Glutamatergic neuron (in vitro differentiated cells): ENCODE results near the gene ZBTB7A. TPM values are rescaled to one million over a fixed set of nuclear protein-coding genes. Genes with fewer than 3 reads are reported as not detected.

Experiments used
- DNase-seq: peaks from one replicate; pipeline ENCODE4 v3.0.0; 2022
- H3K27ac Mint-ChIP-seq: one replicate; pipeline ENCODE4 v1.8.0; 2020; ENCODE audit warnings: mild to moderate bottlenecking, mixed read lengths, inconsistent platforms; ENCODE audit not compliant: unreplicated experiment
- H3K27me3 Mint-ChIP-seq: one replicate; pipeline ENCODE4 v1.8.0; 2020; ENCODE audit warnings: mild to moderate bottlenecking, moderate library complexity, mixed read lengths, inconsistent platforms; ENCODE audit not compliant: unreplicated experiment
- H3K36me3 Mint-ChIP-seq: one replicate; pipeline ENCODE4 v1.8.0; 2020; ENCODE audit warnings: mild to moderate bottlenecking, mixed read lengths, inconsistent platforms; ENCODE audit not compliant: unreplicated experiment
- H3K4me1 Mint-ChIP-seq: one replicate; pipeline ENCODE4 v1.8.0; 2020; ENCODE audit warnings: mild to moderate bottlenecking, low read depth, mixed read lengths, inconsistent platforms; ENCODE audit not compliant: unreplicated experiment
- H3K4me3 Mint-ChIP-seq: one replicate; pipeline ENCODE4 v1.8.0; 2020; ENCODE audit warnings: mild to moderate bottlenecking, mixed read lengths, inconsistent platforms; ENCODE audit not compliant: unreplicated experiment
- H3K9me3 Mint-ChIP-seq: one replicate; pipeline ENCODE4 v1.8.0; 2020; ENCODE audit warnings: mild to moderate bottlenecking, moderate library complexity, mixed read lengths, inconsistent platforms; ENCODE audit not compliant: unreplicated experiment
- total RNA-seq: library from RNA; stranded (reverse); fragmentation: NEBNext Ultra II Directional; extraction: Animal tissue kit (Norgen Biotek cat#: 25700); gene quantifications from one replicate; pipeline ENCODE4 v1.2.1, GENCODE V29; 2021; ENCODE audit not compliant: unreplicated experiment
- TF ChIP-seq, protein P1 (sequence below): fragments of 200-600 bp; sonication (generic); IDR thresholded peaks from one replicate; pipeline ENCODE4 v1.5.0; 2021; ENCODE audit not compliant: partially characterized antibody, unreplicated experiment

Gene ZBTB7A
- total RNA-seq, 1 donor from 2014 or later: 21.8 TPM

DNA sequence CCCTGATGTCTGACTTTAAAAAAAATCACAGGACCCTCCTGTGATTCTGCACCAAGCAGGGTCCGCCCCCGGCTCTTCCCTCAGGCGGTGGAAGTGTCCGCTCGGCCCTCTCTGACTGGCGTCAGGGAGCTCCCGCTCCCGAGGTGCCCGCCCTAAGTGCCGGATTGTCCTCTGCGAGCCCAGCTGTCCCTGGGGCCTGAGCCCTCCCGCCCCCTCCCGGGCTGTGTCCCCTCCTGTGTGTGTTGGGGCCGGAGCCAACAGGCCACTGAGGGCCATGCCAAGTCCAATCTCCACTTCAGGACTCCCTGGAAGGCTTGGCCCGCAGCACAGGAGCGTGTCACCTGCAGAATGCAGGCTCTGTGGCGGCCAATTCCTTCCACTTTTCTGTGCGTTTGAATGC is 31.8 kb upstream of the ZBTB7A start:
- Mint-ChIP-seq H3K4me3 (no peak overlapping the region), H3K36me3 (no peaks in the 10 kb centered on the region), H3K9me3 (peaks cover 2% of the 10 kb centered on the region), H3K27ac (no peak overlapping the region), H3K27me3 (no peaks in the 10 kb centered on the region), H3K4me1 (no peaks in the 10 kb centered on the region)
- DNase-seq: no peak
- TF ChIP-seq, protein P1, sequence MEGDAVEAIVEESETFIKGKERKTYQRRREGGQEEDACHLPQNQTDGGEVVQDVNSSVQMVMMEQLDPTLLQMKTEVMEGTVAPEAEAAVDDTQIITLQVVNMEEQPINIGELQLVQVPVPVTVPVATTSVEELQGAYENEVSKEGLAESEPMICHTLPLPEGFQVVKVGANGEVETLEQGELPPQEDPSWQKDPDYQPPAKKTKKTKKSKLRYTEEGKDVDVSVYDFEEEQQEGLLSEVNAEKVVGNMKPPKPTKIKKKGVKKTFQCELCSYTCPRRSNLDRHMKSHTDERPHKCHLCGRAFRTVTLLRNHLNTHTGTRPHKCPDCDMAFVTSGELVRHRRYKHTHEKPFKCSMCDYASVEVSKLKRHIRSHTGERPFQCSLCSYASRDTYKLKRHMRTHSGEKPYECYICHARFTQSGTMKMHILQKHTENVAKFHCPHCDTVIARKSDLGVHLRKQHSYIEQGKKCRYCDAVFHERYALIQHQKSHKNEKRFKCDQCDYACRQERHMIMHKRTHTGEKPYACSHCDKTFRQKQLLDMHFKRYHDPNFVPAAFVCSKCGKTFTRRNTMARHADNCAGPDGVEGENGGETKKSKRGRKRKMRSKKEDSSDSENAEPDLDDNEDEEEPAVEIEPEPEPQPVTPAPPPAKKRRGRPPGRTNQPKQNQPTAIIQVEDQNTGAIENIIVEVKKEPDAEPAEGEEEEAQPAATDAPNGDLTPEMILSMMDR: no peak

DNA sequence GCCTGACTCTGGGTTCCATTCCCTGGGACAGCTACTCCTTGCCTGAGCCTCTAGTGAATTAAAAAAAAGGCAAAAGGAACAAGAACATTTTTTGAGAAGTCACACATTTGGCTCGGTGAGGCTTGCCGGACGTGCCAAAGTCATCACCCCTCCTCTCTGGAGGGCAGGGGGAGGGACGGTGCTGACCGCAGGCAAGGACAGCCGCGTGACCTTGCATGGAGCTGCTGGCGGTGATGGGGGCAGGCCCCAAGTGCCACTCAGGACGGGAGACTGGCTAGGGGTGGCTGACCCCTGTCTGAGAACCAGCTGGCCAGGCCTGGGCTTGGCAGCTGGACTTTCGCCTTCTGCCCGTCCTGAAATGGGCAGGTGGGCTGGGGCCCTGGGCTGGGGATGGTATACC is 30.8 kb upstream of the ZBTB7A start:
- H3K36me3 Mint-ChIP-seq: no peaks in the 10 kb centered on the region
- DNase-seq: no peak
- H3K27me3 Mint-ChIP-seq: no peaks in the 10 kb centered on the region
- H3K9me3 Mint-ChIP-seq: peaks cover 2% of the 10 kb centered on the region
- no peak overlapping the region for H3K4me3 Mint-ChIP-seq
- H3K4me1 Mint-ChIP-seq: no peaks in the 10 kb centered on the region
- TF ChIP-seq, protein P1: no peak
- H3K27ac Mint-ChIP-seq: no peak overlapping the region

DNA sequence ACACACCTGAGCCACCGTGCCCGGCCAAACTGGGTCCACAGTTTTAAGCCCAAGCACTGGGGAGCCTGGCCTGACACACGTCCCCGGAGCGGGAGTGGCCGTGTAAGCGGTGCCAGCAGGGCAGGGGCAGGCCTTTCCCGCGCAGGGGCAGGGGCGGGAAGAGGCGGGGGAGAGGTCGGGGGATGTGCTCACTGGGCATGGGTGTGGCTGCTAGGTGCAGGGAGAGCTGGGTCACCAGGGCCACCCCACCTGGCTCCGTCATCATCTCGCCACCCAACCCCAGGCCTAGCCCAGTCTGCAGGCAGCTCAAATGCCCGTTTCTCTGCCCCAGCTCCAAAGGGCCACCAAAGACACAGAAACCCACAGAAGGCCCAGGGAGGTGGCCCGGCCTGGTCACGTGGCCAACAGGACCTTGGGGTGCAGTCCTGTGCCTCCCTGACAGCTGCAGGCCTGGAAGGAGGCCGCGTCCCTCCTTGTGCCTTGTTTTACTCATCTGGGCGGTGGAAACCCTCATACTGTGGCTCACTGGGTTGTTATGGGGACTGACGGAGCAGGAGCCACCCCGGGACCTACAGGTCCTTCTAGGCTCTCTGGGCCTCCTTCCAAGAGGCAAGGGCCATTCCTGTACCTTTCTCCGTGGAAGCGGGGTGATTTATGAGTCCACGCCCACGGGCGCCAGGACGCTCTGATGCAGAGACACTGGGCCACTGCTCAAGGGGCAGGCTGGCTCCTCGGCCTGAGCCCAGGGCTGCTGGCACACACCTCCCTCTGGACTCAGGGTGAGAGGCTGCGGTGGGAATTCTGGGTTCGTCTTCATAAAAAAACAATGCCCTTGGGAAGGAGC is 29.6 kb upstream of the ZBTB7A start:
- Mint-ChIP-seq H3K9me3 (peaks cover 2% of the 10 kb centered on the region), H3K36me3 (no peaks in the 10 kb centered on the region), H3K27me3 (no peaks in the 10 kb centered on the region), H3K4me1 (no peaks in the 10 kb centered on the region), H3K27ac (no peak overlapping the region), H3K4me3 (no peak overlapping the region)
- TF ChIP-seq, protein P1: no peak
- DNase-seq: no peak

DNA sequence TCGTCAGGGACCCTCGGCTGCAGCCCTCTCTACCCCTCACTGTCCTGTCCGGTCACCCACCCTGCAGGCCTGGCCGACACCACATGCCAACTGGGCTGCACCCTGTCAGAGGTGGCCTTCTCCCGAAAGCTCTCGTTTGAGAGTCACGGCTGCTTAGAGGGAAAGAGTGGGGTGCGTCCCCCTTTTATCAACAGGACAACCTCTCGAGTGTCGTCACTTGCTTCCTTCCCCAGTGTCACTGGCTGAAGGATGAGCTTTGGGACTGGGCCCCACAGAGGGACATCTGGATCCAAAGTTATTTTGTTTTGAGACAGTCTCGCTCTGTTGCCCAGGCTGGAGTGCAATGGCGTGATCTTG is 28.8 kb upstream of the ZBTB7A start:
- Mint-ChIP-seq H3K36me3 (no peaks in the 10 kb centered on the region), H3K4me3 (no peak overlapping the region), H3K27ac (no peak overlapping the region), H3K9me3 (peaks cover 2% of the 10 kb centered on the region), H3K27me3 (no peaks in the 10 kb centered on the region), H3K4me1 (no peaks in the 10 kb centered on the region)
- DNase-seq: no peak
- TF ChIP-seq, protein P1: no peak

DNA sequence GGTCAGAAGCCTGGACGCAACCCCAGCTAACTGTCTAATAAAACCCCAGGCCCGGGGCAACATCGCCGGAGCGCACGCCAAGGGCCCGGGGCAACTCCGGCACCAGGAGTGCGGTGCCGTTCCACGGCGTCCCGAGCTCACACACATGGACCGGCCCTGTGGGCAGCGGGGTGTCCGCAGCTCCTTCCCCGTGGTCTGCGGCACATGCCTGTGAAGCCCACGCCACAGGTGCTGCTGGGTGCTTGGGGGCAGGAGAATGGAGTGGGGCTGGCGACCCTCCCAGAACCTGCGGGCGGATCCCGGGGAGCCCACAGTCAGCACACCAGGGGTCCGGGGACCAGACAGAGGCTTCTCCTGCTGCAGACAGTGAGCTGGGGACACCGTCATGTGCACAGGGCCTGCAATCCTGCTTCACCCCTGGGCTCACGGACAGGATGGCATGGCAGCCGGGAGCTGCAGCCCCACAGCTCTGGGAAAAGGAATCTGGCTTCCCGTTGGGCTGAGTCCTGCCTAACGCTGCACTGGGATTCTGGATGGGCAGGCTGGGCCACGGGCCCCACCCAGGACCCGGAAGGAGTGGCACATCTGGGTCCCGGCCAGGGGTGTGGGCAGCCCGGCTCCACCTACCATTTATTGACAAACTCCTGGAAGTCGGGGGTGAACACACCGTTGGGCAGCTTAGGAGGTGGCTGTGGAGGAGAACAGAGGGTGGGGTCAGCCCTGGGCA is 28.2 kb upstream of the ZBTB7A start:
- Mint-ChIP-seq H3K27ac (no peak overlapping the region), H3K4me3 (no peak overlapping the region), H3K27me3 (no peaks in the 10 kb centered on the region), H3K4me1 (no peaks in the 10 kb centered on the region), H3K9me3 (peaks cover 2% of the 10 kb centered on the region), H3K36me3 (no peaks in the 10 kb centered on the region)
- TF ChIP-seq, protein P1: no peak
- DNase-seq: no peak
